Ramos (cell line): ENCODE results near the gene OR4A47.
"Not testable (repeated sequence)": the region's sequence is repeated elsewhere in the genome, so short reads cannot be mapped to it uniquely, and the experiment has no call there.

Source experiments
- in situ Hi-C: fragments of 300-500 bp; cut with MboI; formaldehyde crosslinking; loops from one replicate; pipeline ENCODE4 v1.14.3; 2022; ENCODE audit warnings: low sequenced_read_pairs; ENCODE audit not compliant: unreplicated experiment

Gene OR4A47, protein sequence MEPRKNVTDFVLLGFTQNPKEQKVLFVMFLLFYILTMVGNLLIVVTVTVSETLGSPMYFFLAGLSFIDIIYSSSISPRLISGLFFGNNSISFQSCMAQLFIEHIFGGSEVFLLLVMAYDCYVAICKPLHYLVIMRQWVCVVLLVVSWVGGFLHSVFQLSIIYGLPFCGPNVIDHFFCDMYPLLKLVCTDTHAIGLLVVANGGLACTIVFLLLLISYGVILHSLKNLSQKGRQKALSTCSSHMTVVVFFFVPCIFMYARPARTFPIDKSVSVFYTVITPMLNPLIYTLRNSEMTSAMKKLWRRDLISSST

GRCh38 chr11:48488493-48488892, at the start of gene OR4A47:
Gene OR4A47 (plus strand): TSS chr11:48488793. CDS start chr11:48488793, 0 bp downstream.
- in situ Hi-C loops, result not testable (repeated sequence)

DNA sequence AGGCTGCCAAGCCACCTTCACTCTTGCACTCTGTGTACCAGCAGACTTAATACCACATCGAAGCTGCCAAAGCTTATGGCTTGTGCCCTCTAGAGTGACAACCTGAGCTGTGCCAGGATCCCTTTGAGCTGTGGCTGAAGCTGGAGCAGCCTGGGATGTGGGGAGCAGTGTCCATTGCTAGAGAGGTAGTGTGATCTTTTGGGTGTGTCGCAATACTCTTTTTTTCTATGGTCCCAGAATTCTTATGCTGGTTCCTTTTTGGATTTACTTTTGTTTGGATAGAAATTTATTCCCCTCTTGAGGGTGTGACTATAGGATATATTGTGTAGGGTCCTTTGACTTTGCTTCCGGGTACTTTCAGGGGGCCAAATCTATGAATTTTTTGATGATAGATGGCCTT, 32.7 kb upstream of the OR4A47 start:
- in situ Hi-C loops, result not testable (repeated sequence)

- in situ Hi-C loops, result not testable (repeated sequence)
These were observed 14.6 kb upstream of the OR4A47 start for GRCh38 chr11:48473966-48474365.

DNA sequence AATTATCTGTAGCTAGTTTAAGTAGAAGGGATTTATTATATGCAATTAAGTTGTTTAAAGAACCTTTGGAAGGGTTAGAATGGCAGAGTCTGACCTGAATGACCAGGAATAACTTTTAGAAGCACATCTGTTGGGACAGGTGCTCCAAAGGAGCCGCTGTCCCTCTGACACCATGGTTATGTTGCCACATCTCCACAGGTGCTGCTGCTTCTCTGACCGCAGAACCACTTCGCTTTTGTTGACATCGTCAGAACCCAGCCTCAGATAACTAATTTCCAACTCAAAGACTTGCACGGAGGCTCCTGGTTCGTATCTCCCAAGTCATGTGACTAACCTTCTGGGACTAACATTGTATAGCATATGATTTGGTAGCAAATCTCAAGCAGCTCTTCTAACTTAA, 13.9 kb upstream of the OR4A47 start:
- in situ Hi-C loops, result not testable (repeated sequence)

DNA sequence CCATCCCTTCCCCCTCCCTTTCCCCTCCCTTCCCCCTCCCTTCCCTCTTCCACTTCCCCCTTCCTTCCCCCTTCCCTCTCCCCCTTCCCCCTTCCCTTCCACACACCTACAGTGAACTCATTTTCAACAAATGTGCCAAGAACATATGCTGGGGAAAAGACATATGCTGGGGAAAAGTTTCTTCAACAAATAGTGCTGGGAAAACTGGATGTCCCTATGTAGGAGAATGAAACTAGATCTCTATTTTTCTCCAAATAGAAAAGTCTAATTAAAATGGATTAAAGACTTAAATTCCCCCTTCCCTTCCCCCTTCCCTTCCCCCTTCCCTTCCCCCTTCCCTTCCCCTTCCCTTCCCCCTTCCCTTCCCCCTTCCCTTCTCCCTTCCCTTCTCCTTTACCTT, 17.6 kb downstream of the OR4A47 start:
- in situ Hi-C loops, result loop anchor here (10.0 kb wide), 1 partner anchor 61 kb away; no protein-coding TSS in a partner anchor

- in situ Hi-C loops, result no loop called here
These were observed 50.4 kb downstream of the OR4A47 start for GRCh38 chr11:48538991-48539390.
